ENCODE measurements around the gene TMA7B. TPM values are rescaled to one million over a fixed set of nuclear protein-coding genes. Genes with fewer than 3 reads are reported as not detected.

TMA7B gene
- polyA plus RNA-seq, 1 of the 3 experiments (the other 2 are of a cell fraction), result not detected

DNA sequence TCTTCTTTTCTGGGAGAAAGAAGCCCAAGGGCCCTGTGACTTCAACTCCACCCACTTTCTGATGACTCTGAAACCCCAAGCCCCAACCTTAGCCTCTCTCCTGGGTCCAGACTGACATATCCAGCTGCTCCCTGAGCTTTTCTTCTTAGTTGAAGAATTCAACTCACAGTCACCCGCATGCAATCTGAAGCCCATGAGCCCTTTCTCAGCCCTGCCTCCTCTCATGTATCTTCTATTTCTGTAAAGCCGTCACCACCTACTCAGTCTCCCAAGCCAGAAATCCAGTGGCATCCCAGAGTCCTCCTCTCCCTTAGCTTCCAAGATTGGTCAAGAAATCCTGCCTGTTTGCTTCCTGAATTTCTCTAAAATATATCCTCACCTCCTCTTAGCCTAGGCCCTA lies 7.1 kb upstream of the TMA7B start:
- CTCF ChIA-PET, result interaction anchor here (0.9 to 1.3 kb wide), 2 partner anchors 72 to 394 kb away, joined by 4 read pairs; no protein-coding TSS in a partner anchor
- H3K4me2 ChIP-seq, result no peak overlapping the region
- no peak for DNase-seq
- WGBS (ENCODE audit: low lambda C conversion rate), result 73% methylated on average over 2 of the region's 2 CpGs
- TF ChIP-seq EP300 (IDR thresholded peaks at IDR 0.05; ENCODE audit: borderline replicate concordance in 1 of 2, low read depth in 1 of 2, low read length in 1 of 2) (no peak), TEAD4 (IDR thresholded peaks at IDR 0.05; ENCODE audit: borderline replicate concordance, insufficient read depth) (no peak)
- no peaks in the 10 kb centered on the region for H3F3A ChIP-seq (replicated peaks; ENCODE audit: insufficient read depth)
- no peak overlapping the region for H3K4me3 ChIP-seq (ENCODE audit: low read depth in 2 of 2, low read length in 1 of 2)
- H3K27ac ChIP-seq (ENCODE audit: low read depth in 2 of 2, low read length in 1 of 2), result no peak overlapping the region
- H3K9me3 ChIP-seq, result no peaks in the 10 kb centered on the region
- no peaks in the 10 kb centered on the region for H3K79me2 ChIP-seq (ENCODE audit: insufficient read depth)
- no peaks in the 10 kb centered on the region for H3K9me2 ChIP-seq
- H3K4me1 ChIP-seq (ENCODE audit: control insufficient read depth in 1 of 2, insufficient read depth in 2 of 2, low read depth in 1 of 2, low read length in 1 of 2), result no peaks in the 10 kb centered on the region
- no peak overlapping the region for H3K9ac ChIP-seq
- H3K27me3 ChIP-seq (ENCODE audit: insufficient read depth), result no peaks in the 10 kb centered on the region
- no peak overlapping the region for H2AFZ ChIP-seq (ENCODE audit: low read depth)
- H4K20me1 ChIP-seq (ENCODE audit: insufficient read depth), result no peaks in the 10 kb centered on the region
- no peaks in the 10 kb centered on the region for H3K36me3 ChIP-seq (replicated peaks in 1 of 2; ENCODE audit: control insufficient read depth in 1 of 2, insufficient read depth in 2 of 2, low read length in 1 of 2)
- POLR2A ChIA-PET, result no interaction called here

- TF ChIP-seq POLR2AphosphoS5 (IDR thresholded peaks at IDR 0.05; ENCODE audit: low read depth, low read length) (no peak), TEAD4 (IDR thresholded peaks at IDR 0.05; ENCODE audit: borderline replicate concordance, insufficient read depth) (no peak), SIN3A (IDR thresholded peaks at IDR 0.05; ENCODE audit: borderline replicate concordance, low read depth, low read length) (no peak), NFIC (IDR thresholded peaks at IDR 0.05; ENCODE audit: borderline replicate concordance) (peak; percentile 24; the same call in 1 of the 2 replicates), FOXJ3 (CRISPR knock-in tag; IDR thresholded peaks at IDR 0.05) (no peak), FOXM1 (IDR thresholded peaks at IDR 0.05; ENCODE audit: low read depth) (no peak)
- Histone ChIP-seq H3K27ac (ENCODE audit: low read depth in 2 of 2, low read length in 1 of 2) (no peak overlapping the region), H3K79me2 (ENCODE audit: insufficient read depth) (no peaks in the 10 kb centered on the region), H3K36me3 (replicated peaks in 1 of 2; ENCODE audit: control insufficient read depth in 1 of 2, insufficient read depth in 2 of 2, low read length in 1 of 2) (no peaks in the 10 kb centered on the region), H3K9ac (no peak overlapping the region), H3K4me2 (no peak overlapping the region), H3K9me2 (no peaks in the 10 kb centered on the region), H3F3A (replicated peaks; ENCODE audit: insufficient read depth) (no peaks in the 10 kb centered on the region), H3K9me3 (no peaks in the 10 kb centered on the region), H3K4me3 (ENCODE audit: low read depth in 2 of 2, low read length in 1 of 2) (no peak overlapping the region), H3K27me3 (ENCODE audit: insufficient read depth) (no peaks in the 10 kb centered on the region), H4K20me1 (ENCODE audit: insufficient read depth) (no peaks in the 10 kb centered on the region), H3K4me1 (ENCODE audit: control insufficient read depth in 1 of 2, insufficient read depth in 2 of 2, low read depth in 1 of 2, low read length in 1 of 2) (peaks cover 0 to 5% of the 10 kb centered on the region in 2 experiments; a peak in 1 of 4 replicates), H2AFZ (ENCODE audit: low read depth) (no peak overlapping the region)
- ChIA-PET CTCF (no interaction called here), POLR2A (no interaction called here)
- DNase-seq, result no peak
- WGBS (ENCODE audit: low lambda C conversion rate), result 92% methylated on average over 4 of the region's 4 CpGs
Observed at GRCh38 chr22:39954584-39955055, 5.6 kb upstream of the TMA7B start.

DNA sequence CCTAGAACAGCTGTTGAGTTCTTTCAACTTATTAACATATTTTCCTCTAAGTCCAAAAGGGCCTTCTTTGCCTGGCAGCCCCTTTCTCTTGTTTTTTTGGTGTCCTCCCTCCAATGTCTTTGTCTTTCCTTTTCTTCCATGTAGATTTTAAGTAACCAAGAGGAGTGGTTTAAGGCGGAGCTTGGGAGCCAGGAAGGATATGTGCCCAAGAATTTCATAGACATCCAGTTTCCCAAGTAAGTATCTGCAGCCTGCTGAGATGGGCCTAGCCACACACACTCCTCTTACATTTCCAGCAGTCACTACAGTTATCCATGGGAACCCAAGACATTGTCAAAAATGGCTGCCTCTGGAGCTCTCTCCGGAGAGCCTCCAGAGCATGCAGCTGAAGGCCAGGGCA lies 4.5 kb upstream of the TMA7B start:
- WGBS (ENCODE audit: low lambda C conversion rate), result 100% methylated on average over 2 of the region's 2 CpGs
- DNase-seq, result no peak
- Histone ChIP-seq H3K4me1 (ENCODE audit: control insufficient read depth in 1 of 2, insufficient read depth in 2 of 2, low read depth in 1 of 2, low read length in 1 of 2) (peaks cover 0 to 8% of the 10 kb centered on the region in 2 experiments; a peak in 1 of 4 replicates), H3K9me2 (no peaks in the 10 kb centered on the region), H3K79me2 (ENCODE audit: insufficient read depth) (no peaks in the 10 kb centered on the region), H3K27me3 (ENCODE audit: insufficient read depth) (no peaks in the 10 kb centered on the region), H3F3A (replicated peaks; ENCODE audit: insufficient read depth) (no peaks in the 10 kb centered on the region), H3K9ac (no peak overlapping the region), H4K20me1 (ENCODE audit: insufficient read depth) (no peaks in the 10 kb centered on the region), H3K27ac (ENCODE audit: low read depth in 2 of 2, low read length in 1 of 2) (no peak overlapping the region), H3K4me3 (ENCODE audit: low read depth in 2 of 2, low read length in 1 of 2) (no peak overlapping the region), H3K36me3 (replicated peaks in 1 of 2; ENCODE audit: control insufficient read depth in 1 of 2, insufficient read depth in 2 of 2, low read length in 1 of 2) (no peaks in the 10 kb centered on the region), H3K9me3 (no peaks in the 10 kb centered on the region), H2AFZ (ENCODE audit: low read depth) (no peak overlapping the region), H3K4me2 (no peak overlapping the region)
- no peak for TF ChIP-seq ZBTB33 (IDR thresholded peaks at IDR 0.05; ENCODE audit: borderline replicate concordance, low read depth)
- no peak for TF ChIP-seq JUND (IDR thresholded peaks at IDR 0.05)
- TF ChIP-seq CTCF (IDR thresholded peaks at IDR 0.05), result no peak
- TF ChIP-seq EZH2phosphoT487 (IDR thresholded peaks at IDR 0.05; ENCODE audit: borderline replicate concordance, low read depth), result no peak
- TF ChIP-seq RCOR1 (IDR thresholded peaks at IDR 0.05; ENCODE audit: low read length), result no peak
- TF ChIP-seq ELF1 (IDR thresholded peaks at IDR 0.05), result no peak
- POLR2A ChIA-PET, result no interaction called here
- CTCF ChIA-PET, result interaction anchor here (0.6 kb wide), 1 partner anchor 266 kb away, joined by 3 read pairs; no protein-coding TSS in a partner anchor
